ENCODE results near the gene NIFK.

DNA sequence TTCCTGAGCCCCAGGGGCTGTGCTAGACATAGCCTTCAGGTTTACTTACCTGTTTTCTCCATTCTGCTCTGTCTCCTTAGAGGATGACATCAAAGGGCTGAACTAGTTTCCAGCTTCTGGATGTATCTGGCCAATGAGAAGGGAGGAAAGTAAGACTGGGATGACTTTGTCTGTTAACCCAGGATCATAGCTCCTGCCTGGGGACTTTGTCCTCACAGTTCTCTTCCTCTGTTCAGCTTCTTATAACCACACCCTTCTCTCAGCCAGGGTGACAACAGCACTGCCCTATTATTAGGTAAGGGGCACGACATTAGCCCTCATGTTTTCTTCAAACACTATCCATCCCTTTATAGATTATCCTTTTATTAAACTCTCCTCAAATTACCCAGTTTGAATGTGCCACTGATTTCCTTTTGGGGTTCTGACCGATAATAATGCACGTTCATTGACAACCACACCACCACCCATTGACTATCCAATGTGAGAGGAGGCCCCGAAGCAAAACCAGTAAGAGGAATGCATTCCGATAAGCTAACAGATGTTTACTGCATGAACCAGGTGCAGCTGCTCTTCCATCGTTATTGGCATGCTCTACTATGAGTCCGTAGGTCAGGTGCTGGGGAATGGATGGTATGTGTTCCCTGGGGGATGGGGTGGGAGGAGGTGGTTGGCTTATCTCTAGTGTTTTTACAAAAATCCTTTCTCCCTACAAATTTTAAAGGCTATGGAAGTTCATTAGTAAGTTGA lies 42.2 kb upstream of the NIFK start:
- TF ChIP-seq, protein P1, sequence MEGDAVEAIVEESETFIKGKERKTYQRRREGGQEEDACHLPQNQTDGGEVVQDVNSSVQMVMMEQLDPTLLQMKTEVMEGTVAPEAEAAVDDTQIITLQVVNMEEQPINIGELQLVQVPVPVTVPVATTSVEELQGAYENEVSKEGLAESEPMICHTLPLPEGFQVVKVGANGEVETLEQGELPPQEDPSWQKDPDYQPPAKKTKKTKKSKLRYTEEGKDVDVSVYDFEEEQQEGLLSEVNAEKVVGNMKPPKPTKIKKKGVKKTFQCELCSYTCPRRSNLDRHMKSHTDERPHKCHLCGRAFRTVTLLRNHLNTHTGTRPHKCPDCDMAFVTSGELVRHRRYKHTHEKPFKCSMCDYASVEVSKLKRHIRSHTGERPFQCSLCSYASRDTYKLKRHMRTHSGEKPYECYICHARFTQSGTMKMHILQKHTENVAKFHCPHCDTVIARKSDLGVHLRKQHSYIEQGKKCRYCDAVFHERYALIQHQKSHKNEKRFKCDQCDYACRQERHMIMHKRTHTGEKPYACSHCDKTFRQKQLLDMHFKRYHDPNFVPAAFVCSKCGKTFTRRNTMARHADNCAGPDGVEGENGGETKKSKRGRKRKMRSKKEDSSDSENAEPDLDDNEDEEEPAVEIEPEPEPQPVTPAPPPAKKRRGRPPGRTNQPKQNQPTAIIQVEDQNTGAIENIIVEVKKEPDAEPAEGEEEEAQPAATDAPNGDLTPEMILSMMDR (IDR thresholded peaks at IDR 0.05; ENCODE audit: insufficient read depth, low read length): no peak
- TF ChIP-seq POLR2AphosphoS5 (IDR thresholded peaks at IDR 0.05; ENCODE audit: low read depth): no peak
- no peak for TF ChIP-seq REST (IDR thresholded peaks at IDR 0.05; ENCODE audit: insufficient replicate concordance, low read depth)
- TF ChIP-seq SPI1 (IDR thresholded peaks at IDR 0.05; ENCODE audit: borderline replicate concordance, low read depth): no peak
- no peak for TF ChIP-seq GABPA (IDR thresholded peaks at IDR 0.05; ENCODE audit: low read depth)

All from HL-60 (cell line).